Caco-2 (cell line): ENCODE results near the gene GOLGA8R. TPM values are rescaled to one million over a fixed set of nuclear protein-coding genes. Genes with fewer than 3 reads are reported as not detected.
"Not testable (repeated sequence)": the region's sequence is repeated elsewhere in the genome, so short reads cannot be mapped to it uniquely, and the experiment has no call there.

ENCODE experiments used
- BruUV-seq: library from RNA; stranded (reverse); fragments of 400-500 nt; replicated peaks from 2 replicates; lab custom pipeline; 2021; lab: Mats Ljungman, UMichigan
- CTCF ChIA-PET: fragments of 300-600 bp; sonication (Branson Sonifier 250); formaldehyde crosslinking; loops from one replicate; lab custom pipeline; 2022; ENCODE audit warnings: antibody characterized with exemption; lab: Charles Lee
- POLR2A ChIA-PET: fragments of 300-600 bp; sonication (Branson Sonifier 250); formaldehyde crosslinking; loops from one replicate; lab custom pipeline; 2022; ENCODE audit warnings: antibody characterized with exemption; lab: Charles Lee
- DNase-seq, 2 experiments: peaks; one replicate each; pipeline versions ENCODE4 v3.0.0 to v3.0.0-alpha.2; 2020 to 2022
- H3K27me3 ChIP-seq: replicated peaks from 2 replicates; pipeline ENCODE4 v1.6.0; 2011; ENCODE audit warnings: low read length; ENCODE audit not compliant: control insufficient read depth, insufficient read depth
- H3K36me3 ChIP-seq: 2 replicates; pipeline ENCODE4 v1.5.1; 2011; ENCODE audit warnings: low read length; ENCODE audit not compliant: control insufficient read depth, insufficient read depth
- H3K4me1 ChIP-seq: fragments of 250-450 bp; sonication (Bioruptor Pico); 2 replicates; pipeline ENCODE4 v1.5.1; 2020; ENCODE audit warnings: mild to moderate bottlenecking
- H3K4me3 ChIP-seq: 2 replicates; pipeline ENCODE4 v1.5.1; 2011; ENCODE audit warnings: low read depth, mild to moderate bottlenecking, control low read depth, low read length
- H3K9me3 ChIP-seq: fragments of 250-450 bp; sonication (Bioruptor Pico); 2 replicates; pipeline ENCODE4 v1.5.1; 2020; ENCODE audit warnings: mild to moderate bottlenecking, moderate library complexity
- H3K27ac Mint-ChIP-seq: one replicate; pipeline ENCODE4 v1.8.0; 2022; ENCODE audit warnings: mixed read lengths; ENCODE audit not compliant: unreplicated experiment
- H3K27me3 Mint-ChIP-seq: one replicate; pipeline ENCODE4 v1.8.0; 2022; ENCODE audit warnings: mixed read lengths; ENCODE audit not compliant: insufficient read depth, unreplicated experiment
- H3K36me3 Mint-ChIP-seq: one replicate; pipeline ENCODE4 v1.8.0; 2022; ENCODE audit warnings: mild to moderate bottlenecking, mixed read lengths; ENCODE audit not compliant: insufficient read depth, unreplicated experiment
- H3K4me1 Mint-ChIP-seq: one replicate; pipeline ENCODE4 v1.8.0; 2022; ENCODE audit warnings: low read depth, mixed read lengths; ENCODE audit not compliant: unreplicated experiment
- H3K4me3 Mint-ChIP-seq: one replicate; pipeline ENCODE4 v1.8.0; 2022; ENCODE audit warnings: mild to moderate bottlenecking, moderate library complexity, mixed read lengths; ENCODE audit not compliant: unreplicated experiment
- H3K9me3 Mint-ChIP-seq: one replicate; pipeline ENCODE4 v1.8.0; 2022; ENCODE audit warnings: mixed read lengths; ENCODE audit not compliant: unreplicated experiment
- intact Hi-C: fragments of 100-400 bp; cut with micrococcal nuclease; formaldehyde crosslinking; loops from one replicate; pipeline ENCODE4 v1.10.0; 2022; ENCODE audit not compliant: unreplicated experiment
- total RNA-seq: library from RNA; stranded (reverse); gene quantifications from 2 replicates; pipeline ENCODE4 v1.2.3, GENCODE V29; 2022

Gene GOLGA8R
- total RNA-seq, 1 experiment from 2014 or later = not detected

DNA sequence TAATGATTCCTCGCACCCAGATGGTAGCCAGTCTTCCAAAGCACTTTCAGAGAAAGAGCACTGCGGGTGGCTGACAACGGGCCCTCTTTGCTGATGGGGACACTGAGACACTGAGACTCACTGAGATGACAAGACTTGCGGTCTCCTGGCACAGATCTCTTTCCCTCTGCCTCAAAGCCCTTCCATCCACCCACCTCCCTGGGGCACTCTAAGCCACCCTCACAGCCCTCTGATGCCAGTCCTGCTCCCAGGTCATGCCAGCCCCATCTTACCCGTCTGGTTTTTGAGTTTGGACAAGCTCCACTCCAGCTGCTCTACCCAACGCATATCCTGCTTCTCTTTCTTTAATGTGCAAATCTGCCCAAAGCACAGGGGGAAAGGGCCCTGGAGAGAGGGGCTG, 6.4 kb downstream of the GOLGA8R start:
- H3K4me3 Mint-ChIP-seq, H3K9me3 ChIP-seq, H3K27ac Mint-ChIP-seq, BruUV-seq, CTCF ChIA-PET, H3K4me1 ChIP-seq, H3K27me3 Mint-ChIP-seq, H3K4me1 Mint-ChIP-seq, H3K4me3 ChIP-seq, H3K27me3 ChIP-seq, intact Hi-C loops, H3K36me3 Mint-ChIP-seq, H3K9me3 Mint-ChIP-seq, H3K36me3 ChIP-seq, POLR2A ChIA-PET: not testable (repeated sequence)
- DNase-seq = peak in 1 of 2 experiments; percentile 9

DNA sequence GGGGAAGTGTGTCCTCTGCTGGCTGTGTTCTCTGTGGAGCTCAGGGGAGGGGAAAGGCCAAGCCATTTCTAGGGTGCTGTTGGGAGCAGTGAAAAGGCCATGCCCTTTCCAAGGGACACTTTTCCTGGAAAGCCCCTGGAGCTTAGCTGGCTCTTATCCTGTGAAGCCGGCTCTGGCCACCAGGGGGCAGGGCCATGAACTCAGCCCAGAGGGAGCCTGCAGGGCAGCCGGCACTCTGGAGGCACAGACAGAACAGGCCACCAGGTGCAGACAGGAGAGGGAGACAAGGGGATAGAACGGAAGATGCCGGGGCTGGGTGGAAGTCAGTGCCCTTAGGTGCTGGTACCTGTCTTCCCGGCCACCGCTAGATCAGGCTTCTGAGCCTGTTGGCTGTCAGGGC, 15.1 kb downstream of the GOLGA8R start:
- intact Hi-C loops, H3K4me1 ChIP-seq, POLR2A ChIA-PET, CTCF ChIA-PET, H3K27me3 ChIP-seq, BruUV-seq, H3K4me1 Mint-ChIP-seq, H3K9me3 Mint-ChIP-seq, H3K4me3 Mint-ChIP-seq, H3K4me3 ChIP-seq, H3K36me3 ChIP-seq, H3K9me3 ChIP-seq, H3K27ac Mint-ChIP-seq, H3K27me3 Mint-ChIP-seq, H3K36me3 Mint-ChIP-seq: not testable (repeated sequence)
- peak; percentile 57 to 75 for DNase-seq

DNA sequence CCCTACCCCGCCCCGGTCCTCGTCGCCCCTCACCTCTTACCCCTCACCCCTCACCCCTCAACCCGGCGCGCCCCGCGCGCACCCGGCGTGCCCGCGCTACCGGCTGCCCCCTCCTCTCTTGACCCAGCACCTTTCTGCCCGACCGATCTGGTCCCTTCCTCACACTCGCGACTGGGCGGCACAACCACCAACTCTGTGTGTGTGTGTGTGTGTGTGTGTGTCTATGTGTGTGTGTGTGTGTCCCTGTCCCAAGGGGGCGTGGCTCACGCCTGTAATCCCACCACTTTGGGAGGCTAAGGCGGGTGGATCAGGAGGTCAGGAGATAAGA, 20.4 kb downstream of the GOLGA8R start:
- CTCF ChIA-PET, H3K4me3 Mint-ChIP-seq, DNase-seq, POLR2A ChIA-PET, BruUV-seq, H3K9me3 ChIP-seq, intact Hi-C loops, H3K4me3 ChIP-seq, H3K36me3 Mint-ChIP-seq, H3K27me3 Mint-ChIP-seq, H3K27ac Mint-ChIP-seq, H3K4me1 ChIP-seq, H3K36me3 ChIP-seq, H3K27me3 ChIP-seq, H3K4me1 Mint-ChIP-seq, H3K9me3 Mint-ChIP-seq: not testable (repeated sequence)

- intact Hi-C loops, H3K4me1 Mint-ChIP-seq, BruUV-seq: not testable (repeated sequence)
Measured at GRCh38 chr15:30392766-30393663, 21.0 kb downstream of the GOLGA8R start, which contains the start of gene CHRFAM7A. Gene CHRFAM7A (minus strand): TSS chr15:30393540. CDS start chr15:30383351, 10,189 bp downstream.

DNA sequence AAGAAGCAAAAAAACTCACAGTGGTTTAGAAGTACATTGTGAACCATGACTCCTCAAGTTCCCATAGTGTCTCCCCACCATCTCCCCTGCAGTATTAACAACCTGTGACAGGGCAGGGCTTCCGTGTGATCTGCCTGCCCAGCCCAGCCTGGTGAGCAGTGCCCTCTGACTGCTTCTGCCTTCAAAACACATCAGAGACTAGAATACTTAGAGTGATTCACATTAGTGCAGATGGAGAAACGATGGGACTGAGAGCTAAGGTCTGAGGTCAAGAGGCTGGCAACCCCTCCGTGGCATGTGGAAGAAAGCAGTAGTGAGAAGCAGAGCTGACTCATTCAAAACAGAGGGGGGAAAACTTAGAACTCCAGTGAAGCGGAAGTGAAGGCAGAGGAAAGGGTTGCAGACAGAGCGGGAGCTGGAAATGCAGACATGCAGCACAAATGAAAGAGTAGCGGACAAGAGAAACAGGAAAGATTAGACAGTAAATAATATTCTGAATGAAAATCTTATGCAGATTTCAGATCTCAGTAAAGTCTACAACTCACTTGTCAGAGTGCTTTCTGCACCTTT, 27.7 kb downstream of the GOLGA8R start:
- BruUV-seq, H3K4me3 ChIP-seq, DNase-seq, intact Hi-C loops, H3K9me3 ChIP-seq, H3K36me3 Mint-ChIP-seq, H3K4me1 ChIP-seq, POLR2A ChIA-PET, H3K4me1 Mint-ChIP-seq, H3K4me3 Mint-ChIP-seq, H3K36me3 ChIP-seq, H3K27me3 Mint-ChIP-seq, H3K9me3 Mint-ChIP-seq, CTCF ChIA-PET, H3K27ac Mint-ChIP-seq, H3K27me3 ChIP-seq: not testable (repeated sequence)

More at GRCh38 chr15:30392766-30393663, 21.0 kb downstream of the GOLGA8R start, which contains the start of gene CHRFAM7A:
- H3K36me3 ChIP-seq, H3K4me3 ChIP-seq, H3K4me3 Mint-ChIP-seq, H3K36me3 Mint-ChIP-seq, CTCF ChIA-PET, H3K9me3 ChIP-seq, POLR2A ChIA-PET, H3K27me3 Mint-ChIP-seq, H3K4me1 ChIP-seq, H3K27ac Mint-ChIP-seq, DNase-seq, H3K9me3 Mint-ChIP-seq, H3K27me3 ChIP-seq: not testable (repeated sequence)

GRCh38 chr15:30377082-30377413, 37.0 kb downstream of the GOLGA8R start:
- not testable (repeated sequence) for BruUV-seq

More at GRCh38 chr15:30377082-30377413, 37.0 kb downstream of the GOLGA8R start:
- H3K4me1 Mint-ChIP-seq, H3K27me3 Mint-ChIP-seq, H3K4me1 ChIP-seq, H3K9me3 ChIP-seq, H3K36me3 ChIP-seq, intact Hi-C loops, POLR2A ChIA-PET, H3K27me3 ChIP-seq, H3K36me3 Mint-ChIP-seq, H3K27ac Mint-ChIP-seq, H3K9me3 Mint-ChIP-seq, H3K4me3 Mint-ChIP-seq, H3K4me3 ChIP-seq, DNase-seq, CTCF ChIA-PET: not testable (repeated sequence)
